Activated CD4-positive, CD25-positive, alpha-beta regulatory T cell treated with anti-CD3 and anti-CD28 coated beads, Interleukin-2, amount 50 U/mL, for 72 hours (primary cell): ENCODE data around the gene ITGB1BP2.
"Not testable (repeated sequence)": the region's sequence is repeated elsewhere in the genome, so short reads cannot be mapped to it uniquely, and the experiment has no call there.

Experiments
- DNase-seq: peaks from one replicate; pipeline ENCODE4 v3.0.0; 2021

ITGB1BP2 gene

DNA sequence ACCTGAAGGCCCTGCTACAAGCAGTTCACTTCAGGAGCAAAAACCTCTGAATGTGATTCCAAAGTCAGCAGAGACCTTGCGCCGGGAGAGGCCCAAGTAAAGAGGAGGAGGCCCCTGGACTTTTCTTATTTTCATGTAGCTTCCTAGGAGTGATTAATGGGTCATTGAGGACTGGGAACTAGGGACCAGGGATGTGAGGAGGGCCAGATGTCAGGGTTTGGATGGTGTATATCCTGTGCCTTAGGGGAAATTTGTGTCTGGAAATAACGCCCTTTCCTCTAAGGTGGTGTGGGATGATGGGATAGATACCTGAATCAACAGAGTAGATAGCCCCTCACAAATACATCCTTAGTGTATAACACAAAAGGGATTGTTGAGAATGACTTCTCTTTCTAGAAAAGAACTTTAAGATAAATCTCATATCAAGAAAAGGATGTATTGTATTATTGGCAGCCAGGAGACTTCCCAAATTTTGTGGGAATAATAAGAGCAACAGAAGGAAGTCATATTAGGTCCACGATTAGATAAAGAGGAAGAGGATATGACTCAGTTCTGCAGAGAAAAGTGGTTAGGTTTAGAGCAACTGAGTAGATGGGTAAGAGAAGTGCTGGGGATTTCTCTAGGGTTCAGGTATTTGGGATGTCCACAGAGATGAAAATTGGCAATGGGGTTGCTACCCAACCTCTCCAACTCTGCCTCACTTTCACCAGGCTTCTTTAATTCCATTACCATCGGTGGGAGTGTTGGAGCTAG lies 1.1 kb downstream of the ITGB1BP2 start:
- DNase-seq: no peak

DNA sequence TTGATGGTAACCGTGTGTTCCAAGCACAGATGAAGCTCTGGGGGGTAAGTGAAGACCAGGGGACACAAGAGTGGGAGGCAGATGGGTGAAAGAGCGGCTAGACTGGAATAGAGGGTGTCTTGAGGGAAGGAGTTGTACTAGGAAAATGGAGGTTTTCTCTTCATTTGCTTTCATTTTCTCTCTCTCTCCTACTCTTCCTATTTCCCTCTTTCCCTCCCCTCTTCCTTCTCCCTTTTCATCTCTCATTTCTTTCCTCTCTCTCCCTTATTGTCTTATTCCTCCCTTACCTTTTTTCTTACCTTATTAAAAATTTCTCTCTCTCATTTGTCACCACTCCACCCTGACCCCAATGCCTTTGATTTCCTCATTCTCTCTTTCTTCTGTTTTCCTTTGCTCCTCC lies 3.0 kb downstream of the ITGB1BP2 start:
- no peak for DNase-seq

DNA sequence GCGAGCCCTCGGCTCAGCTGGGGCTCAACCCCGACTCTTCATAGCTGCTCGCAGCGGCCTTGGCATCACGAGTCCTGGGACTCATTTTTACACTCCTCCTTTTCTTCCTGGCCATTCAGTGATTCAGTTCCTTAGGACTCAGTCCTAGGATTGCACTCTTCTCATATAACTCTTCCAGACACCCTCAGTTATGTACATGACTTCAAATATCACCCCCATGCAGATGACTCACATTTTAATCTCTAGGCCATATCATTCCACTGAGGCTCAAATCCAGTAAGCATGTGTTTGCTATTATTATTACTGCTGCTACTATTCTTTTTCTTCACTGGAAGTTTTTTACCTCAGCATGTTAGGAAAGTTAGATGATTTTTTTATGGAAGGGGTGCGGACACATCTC lies 14.4 kb downstream of the ITGB1BP2 start:
- no peak for DNase-seq

DNA sequence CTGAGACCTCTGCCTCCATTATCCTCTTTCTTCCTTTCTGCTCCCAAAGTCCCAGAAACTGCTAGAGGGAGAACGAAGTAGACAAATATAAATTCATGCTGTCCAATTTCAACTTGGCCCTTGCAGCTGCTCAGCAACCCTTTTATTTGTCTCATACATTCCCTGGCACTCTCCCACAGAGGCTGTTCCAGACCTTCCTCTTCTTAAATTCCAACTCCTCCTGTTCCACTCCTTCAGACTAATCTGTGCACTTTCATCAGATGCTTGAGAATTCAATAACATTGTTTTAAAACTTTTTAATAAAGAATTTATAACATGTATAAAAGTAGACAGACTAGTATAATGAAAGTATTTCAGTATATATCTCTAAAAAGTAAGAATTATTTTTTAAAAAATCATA lies 15.4 kb downstream of the ITGB1BP2 start:
- not testable (repeated sequence) for DNase-seq

DNA sequence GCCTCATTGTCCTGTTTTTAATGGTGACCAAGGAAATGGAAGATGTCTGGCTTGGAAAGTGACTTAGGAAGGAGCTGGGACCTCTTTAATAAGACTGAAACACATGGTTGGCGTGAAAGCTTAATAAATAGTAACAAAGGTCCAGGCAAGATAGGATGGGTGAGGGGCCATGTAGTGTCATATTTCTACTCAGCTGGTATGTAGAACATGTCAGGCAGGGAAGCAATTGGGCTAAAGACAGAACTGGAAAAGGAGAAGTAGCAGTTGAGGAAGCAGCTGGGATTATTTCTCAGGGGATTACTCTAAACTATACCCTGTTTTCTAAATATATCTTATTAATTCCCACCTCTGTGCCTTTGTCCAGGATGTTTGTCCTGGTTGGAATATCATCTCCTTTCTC lies 18.6 kb downstream of the ITGB1BP2 start:
- no peak for DNase-seq

DNA sequence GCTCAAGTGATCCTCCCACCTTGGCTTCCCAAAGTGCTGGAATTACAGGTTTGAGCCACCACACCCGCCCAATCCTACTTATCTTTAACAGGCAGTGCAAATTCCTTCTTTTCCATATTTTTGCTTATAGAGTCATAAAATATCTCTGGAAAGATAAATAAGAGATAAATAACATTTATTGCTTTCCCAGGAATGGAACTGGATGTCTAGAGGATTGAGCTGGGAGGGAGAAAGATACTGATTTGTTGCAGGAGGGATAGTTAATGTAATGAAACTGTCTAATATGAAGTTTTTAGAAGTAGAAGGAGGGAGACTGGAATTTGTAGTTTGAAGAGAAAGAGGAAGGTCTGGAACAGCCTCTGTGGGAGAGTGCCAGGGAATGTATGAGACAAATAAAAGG lies 20.2 kb downstream of the ITGB1BP2 start:
- no peak for DNase-seq

DNA sequence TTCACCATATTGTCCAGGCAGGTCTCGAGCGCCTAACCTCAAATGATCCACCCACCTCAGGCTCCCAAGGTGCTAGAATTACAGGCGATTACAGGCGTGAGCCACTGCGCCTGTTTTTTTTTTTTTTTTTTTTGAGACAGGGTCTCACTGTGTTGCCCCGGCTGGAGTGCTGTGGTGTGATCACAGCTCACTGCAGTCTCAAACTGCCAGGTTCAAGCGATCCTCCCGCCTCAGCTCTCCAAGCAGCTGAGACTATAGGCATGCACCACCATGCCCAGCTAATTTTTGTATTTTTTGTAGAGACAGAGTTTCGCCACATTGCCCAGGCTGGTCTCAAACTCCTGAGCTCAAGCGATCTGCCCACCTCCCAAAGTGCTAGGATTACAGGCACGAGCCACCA lies 22.9 kb downstream of the ITGB1BP2 start:
- DNase-seq: not testable (repeated sequence)

DNA sequence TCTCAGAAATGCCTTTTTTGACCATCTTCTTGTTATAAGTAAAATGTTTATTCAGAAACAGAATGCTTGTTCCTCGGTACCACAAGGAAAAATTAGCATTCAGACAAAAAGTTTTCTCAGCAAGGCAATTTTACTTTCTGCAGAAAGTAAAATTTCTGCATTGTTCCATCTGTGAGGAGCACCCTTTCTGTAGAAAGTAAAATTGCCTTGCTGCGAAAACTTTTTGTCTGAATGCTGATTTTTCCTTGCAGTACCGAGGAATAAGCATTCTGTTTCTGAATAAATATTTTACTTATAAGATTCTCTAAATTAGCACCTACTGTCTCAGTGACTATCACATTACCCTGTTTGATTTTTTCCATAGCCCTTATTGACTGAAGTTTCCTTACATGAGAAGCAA lies 24.8 kb downstream of the ITGB1BP2 start:
- DNase-seq: no peak

DNA sequence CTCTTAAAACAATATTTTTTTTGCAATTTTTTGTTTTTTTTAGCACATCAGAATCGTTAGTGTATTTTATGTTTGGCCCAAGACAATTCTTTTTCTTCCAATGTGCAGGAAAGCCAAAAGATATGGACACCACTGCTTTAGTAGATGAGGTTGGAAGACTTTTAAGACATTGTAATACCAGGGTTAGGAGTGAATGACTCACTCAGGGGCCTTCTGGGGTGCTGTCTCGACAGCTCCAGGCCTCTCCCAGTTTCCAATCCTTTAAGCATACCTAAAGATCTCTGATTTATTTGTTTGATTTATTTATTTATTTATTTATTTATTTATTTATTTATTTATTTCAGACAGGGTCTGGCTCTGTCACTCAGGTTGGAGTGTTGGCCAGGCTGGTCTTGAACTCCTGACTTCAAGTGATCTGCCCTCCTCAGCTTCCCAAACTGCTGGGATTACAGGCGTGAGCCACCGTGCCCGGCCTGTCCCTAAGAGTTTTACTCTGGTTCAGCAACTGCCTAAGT lies 47.7 kb downstream of the ITGB1BP2 start:
- DNase-seq: not testable (repeated sequence)

DNA sequence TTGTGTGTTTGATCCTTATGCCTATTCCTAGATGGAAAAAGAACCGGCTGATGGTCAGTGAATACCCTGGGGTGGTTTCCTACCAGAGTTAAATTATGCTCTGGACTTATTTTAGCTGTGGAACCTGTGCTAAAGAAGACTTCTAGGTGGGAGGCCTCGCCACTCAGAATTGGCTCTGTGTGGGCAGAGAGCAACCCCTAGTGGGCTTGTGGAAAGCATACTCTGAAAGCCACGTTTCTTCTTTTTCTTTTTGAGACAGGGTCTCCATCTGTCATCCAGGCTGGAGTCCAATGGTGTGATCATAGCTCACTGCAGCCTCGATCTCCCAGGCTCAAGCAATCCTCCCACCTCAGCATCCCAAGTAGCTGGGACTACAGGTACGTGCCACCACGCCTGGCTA lies 48.3 kb downstream of the ITGB1BP2 start:
- not testable (repeated sequence) for DNase-seq

DNA sequence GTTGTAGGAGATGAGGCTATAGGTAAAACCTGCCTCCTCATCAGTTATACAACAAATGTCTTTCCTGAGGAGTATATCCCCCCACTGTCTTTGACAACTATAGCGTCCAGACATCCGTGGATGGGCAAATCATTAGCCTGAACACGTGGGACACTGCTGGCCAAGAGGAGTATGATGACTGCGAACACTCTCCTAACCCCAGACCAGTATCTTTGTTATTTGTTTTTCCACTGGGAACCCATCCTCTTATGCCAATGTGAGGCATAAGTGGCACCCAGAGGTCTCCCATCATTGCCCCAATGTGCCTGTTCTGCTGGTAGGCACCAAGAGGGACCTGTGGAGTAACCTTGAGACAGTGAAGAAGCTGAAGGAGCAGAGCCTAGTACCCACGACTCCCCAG lies 50.9 kb downstream of the ITGB1BP2 start:
- not testable (repeated sequence) for DNase-seq
